ENCODE measurements around the gene CCDC154. TPM values are rescaled to one million over a fixed set of nuclear protein-coding genes. Genes with fewer than 3 reads are reported as not detected.

CCDC154 gene
- total and polyA plus RNA-seq, 2 experiments from 2014 or later, result 0.31 TPM; not detected in 1

DNA sequence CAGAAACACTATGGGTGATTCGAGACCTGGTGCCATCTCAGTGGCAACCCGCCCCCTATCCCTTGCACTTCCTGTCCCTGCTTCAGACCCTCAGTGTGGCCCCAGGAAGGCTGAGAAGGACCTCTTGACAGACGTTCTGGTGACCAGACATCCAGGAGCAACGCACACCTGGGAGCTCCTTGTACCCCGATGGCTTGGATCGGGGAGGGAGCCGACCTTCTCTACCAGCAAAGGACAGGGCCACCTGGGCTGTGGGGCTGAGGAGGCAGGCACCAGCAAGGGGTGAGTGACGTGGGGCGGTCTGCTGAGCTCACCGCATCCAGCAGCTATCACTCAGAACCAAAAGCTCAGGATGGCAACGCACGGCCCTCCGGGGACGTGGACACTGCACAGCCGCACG is 57.0 kb downstream of the CCDC154 start:
- Histone ChIP-seq H3K9me2 (ENCODE audit: insufficient read depth) (no peaks in the 10 kb centered on the region), H3K27me3 (ENCODE audit: insufficient read depth) (no peaks in the 10 kb centered on the region), H3K4me3 (no peak overlapping the region), H3K4me2 (no peak overlapping the region), H3K36me3 (ENCODE audit: insufficient read depth) (no peaks in the 10 kb centered on the region), H3K4me1 (ENCODE audit: insufficient read depth) (no peaks in the 10 kb centered on the region), H3F3A (replicated peaks; ENCODE audit: low read depth) (no peaks in the 10 kb centered on the region), H3K79me2 (replicated peaks; ENCODE audit: insufficient read depth) (no peaks in the 10 kb centered on the region), H2AFZ (no peak overlapping the region), H3K27ac (ENCODE audit: low read depth) (no peak overlapping the region), H4K20me1 (replicated peaks; ENCODE audit: insufficient read depth) (no peaks in the 10 kb centered on the region; the same call in 1 of the 2 replicates)
- no peak overlapping the region for H3K4me3 Mint-ChIP-seq
- TF ChIP-seq POLR2AphosphoS5 (IDR thresholded peaks at IDR 0.05; ENCODE audit: low read depth), result no peak
- TF ChIP-seq, protein P1, sequence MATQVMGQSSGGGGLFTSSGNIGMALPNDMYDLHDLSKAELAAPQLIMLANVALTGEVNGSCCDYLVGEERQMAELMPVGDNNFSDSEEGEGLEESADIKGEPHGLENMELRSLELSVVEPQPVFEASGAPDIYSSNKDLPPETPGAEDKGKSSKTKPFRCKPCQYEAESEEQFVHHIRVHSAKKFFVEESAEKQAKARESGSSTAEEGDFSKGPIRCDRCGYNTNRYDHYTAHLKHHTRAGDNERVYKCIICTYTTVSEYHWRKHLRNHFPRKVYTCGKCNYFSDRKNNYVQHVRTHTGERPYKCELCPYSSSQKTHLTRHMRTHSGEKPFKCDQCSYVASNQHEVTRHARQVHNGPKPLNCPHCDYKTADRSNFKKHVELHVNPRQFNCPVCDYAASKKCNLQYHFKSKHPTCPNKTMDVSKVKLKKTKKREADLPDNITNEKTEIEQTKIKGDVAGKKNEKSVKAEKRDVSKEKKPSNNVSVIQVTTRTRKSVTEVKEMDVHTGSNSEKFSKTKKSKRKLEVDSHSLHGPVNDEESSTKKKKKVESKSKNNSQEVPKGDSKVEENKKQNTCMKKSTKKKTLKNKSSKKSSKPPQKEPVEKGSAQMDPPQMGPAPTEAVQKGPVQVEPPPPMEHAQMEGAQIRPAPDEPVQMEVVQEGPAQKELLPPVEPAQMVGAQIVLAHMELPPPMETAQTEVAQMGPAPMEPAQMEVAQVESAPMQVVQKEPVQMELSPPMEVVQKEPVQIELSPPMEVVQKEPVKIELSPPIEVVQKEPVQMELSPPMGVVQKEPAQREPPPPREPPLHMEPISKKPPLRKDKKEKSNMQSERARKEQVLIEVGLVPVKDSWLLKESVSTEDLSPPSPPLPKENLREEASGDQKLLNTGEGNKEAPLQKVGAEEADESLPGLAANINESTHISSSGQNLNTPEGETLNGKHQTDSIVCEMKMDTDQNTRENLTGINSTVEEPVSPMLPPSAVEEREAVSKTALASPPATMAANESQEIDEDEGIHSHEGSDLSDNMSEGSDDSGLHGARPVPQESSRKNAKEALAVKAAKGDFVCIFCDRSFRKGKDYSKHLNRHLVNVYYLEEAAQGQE (IDR thresholded peaks at IDR 0.05; ENCODE audit: unreplicated experiment), result no peak
- TF ChIP-seq CREB1 (CRISPR knock-in tag; IDR thresholded peaks at IDR 0.05; ENCODE audit: low read depth), result no peak
- no peak for TF ChIP-seq NANOG (IDR thresholded peaks at IDR 0.05; ENCODE audit: borderline replicate concordance)
- TF ChIP-seq ZNF114 (CRISPR knock-in tag; IDR thresholded peaks at IDR 0.05), result no peak
- TF ChIP-seq STAT1 (IDR thresholded peaks at IDR 0.05; ENCODE audit: unreplicated experiment), result no peak
- TF ChIP-seq, protein P2, sequence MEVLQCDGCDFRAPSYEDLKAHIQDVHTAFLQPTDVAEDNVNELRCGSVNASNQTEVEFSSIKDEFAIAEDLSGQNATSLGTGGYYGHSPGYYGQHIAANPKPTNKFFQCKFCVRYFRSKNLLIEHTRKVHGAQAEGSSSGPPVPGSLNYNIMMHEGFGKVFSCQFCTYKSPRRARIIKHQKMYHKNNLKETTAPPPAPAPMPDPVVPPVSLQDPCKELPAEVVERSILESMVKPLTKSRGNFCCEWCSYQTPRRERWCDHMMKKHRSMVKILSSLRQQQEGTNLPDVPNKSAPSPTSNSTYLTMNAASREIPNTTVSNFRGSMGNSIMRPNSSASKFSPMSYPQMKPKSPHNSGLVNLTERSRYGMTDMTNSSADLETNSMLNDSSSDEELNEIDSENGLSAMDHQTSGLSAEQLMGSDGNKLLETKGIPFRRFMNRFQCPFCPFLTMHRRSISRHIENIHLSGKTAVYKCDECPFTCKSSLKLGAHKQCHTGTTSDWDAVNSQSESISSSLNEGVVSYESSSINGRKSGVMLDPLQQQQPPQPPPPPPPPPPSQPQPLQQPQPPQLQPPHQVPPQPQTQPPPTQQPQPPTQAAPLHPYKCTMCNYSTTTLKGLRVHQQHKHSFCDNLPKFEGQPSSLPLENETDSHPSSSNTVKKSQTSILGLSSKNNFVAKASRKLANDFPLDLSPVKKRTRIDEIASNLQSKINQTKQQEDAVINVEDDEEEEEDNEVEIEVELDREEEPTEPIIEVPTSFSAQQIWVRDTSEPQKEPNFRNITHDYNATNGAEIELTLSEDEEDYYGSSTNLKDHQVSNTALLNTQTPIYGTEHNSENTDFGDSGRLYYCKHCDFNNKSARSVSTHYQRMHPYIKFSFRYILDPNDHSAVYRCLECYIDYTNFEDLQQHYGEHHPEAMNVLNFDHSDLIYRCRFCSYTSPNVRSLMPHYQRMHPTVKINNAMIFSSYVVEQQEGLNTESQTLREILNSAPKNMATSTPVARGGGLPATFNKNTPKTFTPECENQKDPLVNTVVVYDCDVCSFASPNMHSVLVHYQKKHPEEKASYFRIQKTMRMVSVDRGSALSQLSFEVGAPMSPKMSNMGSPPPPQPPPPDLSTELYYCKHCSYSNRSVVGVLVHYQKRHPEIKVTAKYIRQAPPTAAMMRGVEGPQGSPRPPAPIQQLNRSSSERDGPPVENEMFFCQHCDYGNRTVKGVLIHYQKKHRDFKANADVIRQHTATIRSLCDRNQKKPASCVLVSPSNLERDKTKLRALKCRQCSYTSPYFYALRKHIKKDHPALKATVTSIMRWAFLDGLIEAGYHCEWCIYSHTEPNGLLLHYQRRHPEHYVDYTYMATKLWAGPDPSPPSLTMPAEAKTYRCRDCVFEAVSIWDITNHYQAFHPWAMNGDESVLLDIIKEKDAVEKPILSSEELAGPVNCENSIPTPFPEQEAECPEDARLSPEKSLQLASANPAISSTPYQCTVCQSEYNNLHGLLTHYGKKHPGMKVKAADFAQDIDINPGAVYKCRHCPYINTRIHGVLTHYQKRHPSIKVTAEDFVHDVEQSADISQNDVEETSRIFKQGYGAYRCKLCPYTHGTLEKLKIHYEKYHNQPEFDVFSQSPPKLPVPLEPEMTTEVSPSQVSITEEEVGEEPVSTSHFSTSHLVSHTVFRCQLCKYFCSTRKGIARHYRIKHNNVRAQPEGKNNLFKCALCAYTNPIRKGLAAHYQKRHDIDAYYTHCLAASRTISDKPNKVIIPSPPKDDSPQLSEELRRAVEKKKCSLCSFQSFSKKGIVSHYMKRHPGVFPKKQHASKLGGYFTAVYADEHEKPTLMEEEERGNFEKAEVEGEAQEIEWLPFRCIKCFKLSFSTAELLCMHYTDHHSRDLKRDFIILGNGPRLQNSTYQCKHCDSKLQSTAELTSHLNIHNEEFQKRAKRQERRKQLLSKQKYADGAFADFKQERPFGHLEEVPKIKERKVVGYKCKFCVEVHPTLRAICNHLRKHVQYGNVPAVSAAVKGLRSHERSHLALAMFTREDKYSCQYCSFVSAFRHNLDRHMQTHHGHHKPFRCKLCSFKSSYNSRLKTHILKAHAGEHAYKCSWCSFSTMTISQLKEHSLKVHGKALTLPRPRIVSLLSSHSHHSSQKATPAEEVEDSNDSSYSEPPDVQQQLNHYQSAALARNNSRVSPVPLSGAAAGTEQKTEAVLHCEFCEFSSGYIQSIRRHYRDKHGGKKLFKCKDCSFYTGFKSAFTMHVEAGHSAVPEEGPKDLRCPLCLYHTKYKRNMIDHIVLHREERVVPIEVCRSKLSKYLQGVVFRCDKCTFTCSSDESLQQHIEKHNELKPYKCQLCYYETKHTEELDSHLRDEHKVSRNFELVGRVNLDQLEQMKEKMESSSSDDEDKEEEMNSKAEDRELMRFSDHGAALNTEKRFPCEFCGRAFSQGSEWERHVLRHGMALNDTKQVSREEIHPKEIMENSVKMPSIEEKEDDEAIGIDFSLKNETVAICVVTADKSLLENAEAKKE (CRISPR knock-in tag; IDR thresholded peaks at IDR 0.05), result no peak
- no peak for TF ChIP-seq ETS1 (IDR thresholded peaks at IDR 0.05)
- no peak for TF ChIP-seq JUNB (IDR thresholded peaks at IDR 0.05; ENCODE audit: unreplicated experiment)
- TF ChIP-seq EZH2phosphoT487 (IDR thresholded peaks at IDR 0.05; ENCODE audit: unreplicated experiment), result no peak
- no peak for TF ChIP-seq EZH2 (IDR thresholded peaks at IDR 0.05; ENCODE audit: low read depth, unreplicated experiment)
- TF ChIP-seq, protein P3, sequence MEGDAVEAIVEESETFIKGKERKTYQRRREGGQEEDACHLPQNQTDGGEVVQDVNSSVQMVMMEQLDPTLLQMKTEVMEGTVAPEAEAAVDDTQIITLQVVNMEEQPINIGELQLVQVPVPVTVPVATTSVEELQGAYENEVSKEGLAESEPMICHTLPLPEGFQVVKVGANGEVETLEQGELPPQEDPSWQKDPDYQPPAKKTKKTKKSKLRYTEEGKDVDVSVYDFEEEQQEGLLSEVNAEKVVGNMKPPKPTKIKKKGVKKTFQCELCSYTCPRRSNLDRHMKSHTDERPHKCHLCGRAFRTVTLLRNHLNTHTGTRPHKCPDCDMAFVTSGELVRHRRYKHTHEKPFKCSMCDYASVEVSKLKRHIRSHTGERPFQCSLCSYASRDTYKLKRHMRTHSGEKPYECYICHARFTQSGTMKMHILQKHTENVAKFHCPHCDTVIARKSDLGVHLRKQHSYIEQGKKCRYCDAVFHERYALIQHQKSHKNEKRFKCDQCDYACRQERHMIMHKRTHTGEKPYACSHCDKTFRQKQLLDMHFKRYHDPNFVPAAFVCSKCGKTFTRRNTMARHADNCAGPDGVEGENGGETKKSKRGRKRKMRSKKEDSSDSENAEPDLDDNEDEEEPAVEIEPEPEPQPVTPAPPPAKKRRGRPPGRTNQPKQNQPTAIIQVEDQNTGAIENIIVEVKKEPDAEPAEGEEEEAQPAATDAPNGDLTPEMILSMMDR (conservative IDR thresholded peaks at IDR 0.05; ENCODE audit: low read depth in 2 of 2), result no peak
- no peaks in the 10 kb centered on the region for H3K9me3 Mint-ChIP-seq
- no peaks in the 10 kb centered on the region; the same call in 2 of the 3 replicates for H3K36me3 Mint-ChIP-seq (ENCODE audit: low read depth)
- DNase-seq (ENCODE audit: low spot score) (no peak), ATAC-seq (no peak)
- H3K27me3 Mint-ChIP-seq (ENCODE audit: insufficient read depth, low read depth, poor library complexity), result no peaks in the 10 kb centered on the region
- no peak overlapping the region for H3K27ac Mint-ChIP-seq
- no peaks in the 10 kb centered on the region for H3K4me1 Mint-ChIP-seq

Measured in GM23338 (cell line).